AG09319 (cell line): ENCODE measurements around the gene MAP2.

Experiments used
- DNase-seq: peaks from one replicate; pipeline ENCODE4 v3.0.0-alpha.2; 2010; ENCODE audit warnings: low read depth; ENCODE audit errors: extremely low read depth
- CTCF ChIP-seq: IDR thresholded peaks from 2 replicates; pipeline ENCODE4 v1.5.1; 2011; ENCODE audit warnings: low read depth, mild to moderate bottlenecking, inconsistent platforms, low read length, moderate library complexity

Gene MAP2

GRCh38 chr2:209463835-209464234 is 40.0 kb downstream of the MAP2 start:
- no peak for TF ChIP-seq CTCF
- no peak for DNase-seq

GRCh38 chr2:209468846-209469245 is 45.0 kb downstream of the MAP2 start:
- no peak for TF ChIP-seq CTCF
- DNase-seq = no peak

GRCh38 chr2:209469481-209469880 is 45.6 kb downstream of the MAP2 start:
- no peak for DNase-seq
- TF ChIP-seq CTCF = no peak

- TF ChIP-seq CTCF = no peak
- DNase-seq = no peak
These were observed 46.6 kb downstream of the MAP2 start for GRCh38 chr2:209470466-209470865.

- DNase-seq = no peak
- no peak for TF ChIP-seq CTCF
These were observed 47.2 kb downstream of the MAP2 start for GRCh38 chr2:209471037-209471436.

GRCh38 chr2:209472112-209472832 is 48.4 kb downstream of the MAP2 start:
- TF ChIP-seq CTCF = no peak
- peak; percentile 4 for DNase-seq

- no peak for TF ChIP-seq CTCF
- no peak for DNase-seq
These were observed 49.0 kb downstream of the MAP2 start for GRCh38 chr2:209472871-209473270.
